ENCODE results near the gene SLIT1. TPM values are rescaled to one million over a fixed set of nuclear protein-coding genes. Genes with fewer than 3 reads are reported as not detected.

SLIT1 gene
- total RNA-seq, 2 donors from 2014 or later = 0.56 to 2.0 TPM

DNA sequence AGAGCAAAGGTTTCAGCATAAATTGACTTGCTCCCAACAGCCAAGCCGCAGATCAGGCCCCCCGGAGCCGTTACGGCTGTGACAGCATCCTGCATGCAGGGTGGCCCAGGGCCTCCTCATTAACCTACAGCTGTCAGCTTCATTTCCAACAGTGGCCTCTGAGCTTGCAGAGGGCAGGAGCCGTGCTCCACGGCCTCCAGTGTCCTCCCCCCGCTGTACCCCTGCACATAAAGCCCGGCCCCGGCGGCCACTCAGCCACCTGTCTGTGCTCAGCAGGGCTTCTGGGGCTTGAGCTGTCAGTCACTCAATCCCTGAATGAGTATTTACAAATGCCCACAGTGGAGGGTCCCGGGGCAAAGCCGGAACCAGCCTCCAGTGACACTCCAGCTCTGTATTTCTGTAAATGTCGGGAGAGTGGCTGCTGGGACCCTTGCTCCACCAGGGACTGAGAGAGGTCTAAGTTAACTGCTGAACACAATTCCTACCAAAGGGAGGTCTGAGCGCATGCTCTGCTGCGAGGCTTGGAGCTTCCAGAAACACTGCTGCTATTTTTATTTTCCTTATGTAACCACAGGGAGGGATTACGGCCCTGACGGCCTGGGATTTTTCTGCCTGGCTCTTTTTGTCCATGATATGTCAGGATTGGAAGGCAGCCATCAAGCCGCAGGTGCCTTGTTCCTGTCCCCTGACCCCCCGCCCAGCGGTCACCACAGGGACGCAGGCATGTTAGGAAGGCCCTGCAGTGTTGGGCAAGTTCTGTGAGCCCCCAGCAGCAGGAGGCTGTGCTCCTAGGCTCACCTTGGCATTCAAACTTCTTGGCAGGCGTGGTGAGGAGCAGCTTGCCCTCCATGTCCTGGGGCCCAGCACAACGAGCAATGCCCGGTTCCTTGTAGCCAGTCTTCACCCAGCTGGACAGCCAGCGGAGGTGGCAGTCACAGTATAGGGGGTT lies 165.0 kb downstream of the SLIT1 start:
- Mint-ChIP-seq H3K27ac (no peak overlapping the region), H3K4me1 (peaks cover 7% of the 10 kb centered on the region), H3K36me3 (ENCODE audit: low read depth) (no peaks in the 10 kb centered on the region), H3K27me3 (no peaks in the 10 kb centered on the region), H3K9me3 (no peaks in the 10 kb centered on the region), H3K4me3 (no peak overlapping the region)
- no peak for ATAC-seq (replicated peaks)

GRCh38 chr10:97019213-97019844 lies 166.4 kb downstream of the SLIT1 start:
- ATAC-seq (replicated peaks) = no peak
- Mint-ChIP-seq H3K27ac (no peak overlapping the region), H3K27me3 (no peaks in the 10 kb centered on the region), H3K9me3 (no peaks in the 10 kb centered on the region), H3K4me1 (peaks cover 7% of the 10 kb centered on the region), H3K36me3 (ENCODE audit: low read depth) (no peaks in the 10 kb centered on the region), H3K4me3 (no peak overlapping the region)

DNA sequence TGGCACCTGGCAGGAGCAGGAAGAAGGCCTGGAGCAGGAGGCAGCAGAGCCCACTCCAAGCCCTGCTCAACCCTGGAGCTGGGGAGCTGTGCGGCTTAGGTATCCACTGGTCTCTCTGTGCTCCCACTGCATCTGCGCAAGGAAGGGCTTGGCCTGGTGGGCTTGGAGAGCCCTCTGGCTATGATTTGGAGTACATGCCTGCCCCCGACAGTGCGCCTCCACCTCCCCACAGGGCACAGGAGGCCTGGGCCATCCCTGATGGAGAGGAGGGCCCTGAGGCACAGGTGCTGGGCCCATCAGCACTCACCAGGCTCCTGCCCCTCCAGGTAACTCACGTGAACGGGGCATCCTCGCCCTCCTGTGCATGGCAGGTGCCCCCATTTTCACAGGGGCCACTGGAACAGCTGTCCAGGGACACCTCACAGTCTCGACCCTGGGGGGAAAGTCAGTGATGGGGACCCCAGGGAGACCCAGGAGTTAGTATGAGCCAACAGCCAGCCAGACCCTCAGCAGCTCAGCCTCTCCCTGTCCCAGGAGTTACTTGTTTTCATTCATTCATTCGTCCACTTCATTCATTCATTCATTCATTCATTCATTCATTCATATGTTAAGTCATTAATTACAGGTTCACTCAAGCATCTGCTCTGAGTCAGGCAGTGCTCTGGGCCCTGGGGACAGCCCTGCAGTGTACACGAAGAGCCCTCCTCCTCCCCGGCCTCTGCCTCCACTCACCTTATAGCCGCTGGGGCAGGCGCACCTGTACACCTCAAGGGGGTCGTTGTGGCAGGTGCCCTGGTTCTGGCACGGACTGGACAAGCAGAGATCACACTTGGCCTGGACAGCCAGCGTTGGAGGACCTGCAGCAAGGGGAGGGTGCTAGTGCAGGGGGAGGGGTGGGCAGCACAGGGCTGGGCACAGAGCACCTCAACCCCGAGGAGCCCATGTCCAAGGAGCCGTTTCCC lies 167.2 kb downstream of the SLIT1 start:
- Mint-ChIP-seq H3K36me3 (ENCODE audit: low read depth) (no peaks in the 10 kb centered on the region), H3K27me3 (no peaks in the 10 kb centered on the region)

GRCh38 chr10:97017474-97017903 lies 168.3 kb downstream of the SLIT1 start:
- Mint-ChIP-seq H3K27me3 (no peaks in the 10 kb centered on the region), H3K36me3 (ENCODE audit: low read depth) (no peaks in the 10 kb centered on the region), H3K4me3 (peak overlapping the region; percentile 34), H3K9me3 (no peaks in the 10 kb centered on the region), H3K27ac (no peak overlapping the region), H3K4me1 (peaks cover 7% of the 10 kb centered on the region)
- no peak for ATAC-seq (replicated peaks)

More for the DNA sequence above, 167.2 kb downstream of the SLIT1 start:
- Mint-ChIP-seq H3K27ac (no peak overlapping the region), H3K4me3 (no peak overlapping the region), H3K9me3 (no peaks in the 10 kb centered on the region), H3K4me1 (peaks cover 7% of the 10 kb centered on the region)
- no peak for ATAC-seq (replicated peaks)

DNA sequence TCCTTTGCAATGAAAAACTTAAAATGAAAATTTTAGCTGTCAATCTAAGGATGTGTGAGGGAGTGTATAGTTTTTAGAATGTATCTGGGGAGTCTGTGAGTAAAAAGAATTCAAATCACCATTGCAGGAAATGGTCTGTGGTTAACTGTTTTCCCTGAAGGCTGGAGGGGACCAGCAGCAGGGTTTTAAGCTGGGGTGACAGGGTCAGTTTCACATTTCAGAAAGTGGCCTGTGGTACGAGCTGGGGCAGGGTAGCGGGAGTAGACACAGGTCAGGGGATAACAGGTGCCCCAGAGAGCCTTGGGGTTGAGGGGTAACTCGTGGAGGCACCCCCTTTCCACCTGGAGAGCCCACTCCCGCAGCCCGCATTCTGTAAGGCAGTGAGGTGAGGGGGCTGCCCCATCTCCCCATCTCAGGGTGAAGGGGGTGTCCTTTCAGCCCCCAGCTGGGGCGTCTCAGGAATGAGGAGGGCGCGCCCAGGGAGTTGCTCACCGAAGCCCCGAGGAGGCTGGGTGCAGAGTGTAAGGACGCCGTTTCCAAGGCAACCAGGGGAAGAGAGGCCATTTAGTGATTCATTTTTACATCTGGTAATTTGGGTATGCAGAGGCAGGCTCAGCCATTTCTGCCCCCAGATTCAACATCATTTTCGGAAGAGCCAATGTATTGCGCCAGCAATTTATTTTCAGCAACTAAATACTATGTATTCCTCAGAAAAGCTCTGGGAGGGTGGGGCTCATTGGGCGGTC lies 168.9 kb downstream of the SLIT1 start:
- H3K4me3 Mint-ChIP-seq = peak overlapping the region; percentile 34
- H3K4me1 Mint-ChIP-seq = peaks cover 7% of the 10 kb centered on the region
- H3K27me3 Mint-ChIP-seq = no peaks in the 10 kb centered on the region
- H3K27ac Mint-ChIP-seq = peak overlapping the region; percentile 48
- ATAC-seq (replicated peaks) = peak; percentile 79
- H3K36me3 Mint-ChIP-seq (ENCODE audit: low read depth) = no peaks in the 10 kb centered on the region
- no peaks in the 10 kb centered on the region for H3K9me3 Mint-ChIP-seq

- H3K4me3 Mint-ChIP-seq = no peak overlapping the region
- H3K36me3 Mint-ChIP-seq (ENCODE audit: low read depth) = no peaks in the 10 kb centered on the region
- H3K4me1 Mint-ChIP-seq = peaks cover 7% of the 10 kb centered on the region
- H3K9me3 Mint-ChIP-seq = no peaks in the 10 kb centered on the region
- no peak overlapping the region for H3K27ac Mint-ChIP-seq
- no peak for ATAC-seq (replicated peaks)
- no peaks in the 10 kb centered on the region for H3K27me3 Mint-ChIP-seq
These were observed 170.5 kb downstream of the SLIT1 start for GRCh38 chr10:97015240-97015639.

DNA sequence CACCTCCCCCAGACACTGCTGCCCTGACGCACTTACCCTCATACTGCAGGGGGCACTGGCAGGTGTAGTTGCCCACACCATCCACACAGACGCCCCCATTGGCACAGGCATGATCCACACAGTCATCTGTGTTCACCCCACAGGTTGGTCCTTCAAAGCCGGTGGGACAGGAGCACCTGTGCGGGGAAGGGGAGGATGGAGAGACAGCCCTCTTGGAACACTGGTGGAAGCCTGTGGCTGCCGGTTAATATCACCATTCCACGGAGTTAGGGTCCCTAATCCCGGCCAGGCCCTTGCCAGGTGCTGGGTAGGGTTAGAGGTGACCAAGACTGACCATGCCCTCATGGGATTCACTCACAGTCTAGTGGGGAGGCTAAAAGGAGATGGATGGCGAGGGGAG lies 171.8 kb downstream of the SLIT1 start:
- H3K27me3 Mint-ChIP-seq = no peaks in the 10 kb centered on the region
- no peaks in the 10 kb centered on the region for H3K36me3 Mint-ChIP-seq (ENCODE audit: low read depth)
- H3K4me3 Mint-ChIP-seq = no peak overlapping the region
- no peak for ATAC-seq (replicated peaks)
- no peaks in the 10 kb centered on the region for H3K9me3 Mint-ChIP-seq
- H3K4me1 Mint-ChIP-seq = peaks cover 7% of the 10 kb centered on the region
- H3K27ac Mint-ChIP-seq = no peak overlapping the region

DNA sequence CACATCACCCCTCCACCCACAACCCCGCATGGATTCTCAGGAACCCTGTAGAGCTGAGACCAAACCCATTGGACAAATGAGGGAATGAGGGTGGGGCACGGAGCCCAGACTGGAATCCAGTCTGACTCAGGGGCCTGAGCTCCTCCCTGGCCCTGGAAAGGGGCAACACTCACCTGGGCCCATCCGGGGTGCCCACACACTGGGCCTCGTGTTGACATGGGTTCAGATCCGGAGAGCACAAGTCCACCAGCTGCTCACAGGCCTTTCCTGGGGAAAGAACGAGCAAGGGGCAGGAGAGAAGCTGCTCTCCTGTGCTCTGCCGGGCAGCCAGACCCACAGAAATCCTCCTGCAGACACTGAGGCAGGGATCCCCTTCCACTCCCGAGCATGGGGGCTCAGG lies 172.2 kb downstream of the SLIT1 start:
- Mint-ChIP-seq H3K4me1 (peaks cover 7% of the 10 kb centered on the region), H3K9me3 (no peaks in the 10 kb centered on the region), H3K27ac (no peak overlapping the region), H3K36me3 (ENCODE audit: low read depth) (no peaks in the 10 kb centered on the region), H3K4me3 (no peak overlapping the region), H3K27me3 (no peaks in the 10 kb centered on the region)
- no peak for ATAC-seq (replicated peaks)

DNA sequence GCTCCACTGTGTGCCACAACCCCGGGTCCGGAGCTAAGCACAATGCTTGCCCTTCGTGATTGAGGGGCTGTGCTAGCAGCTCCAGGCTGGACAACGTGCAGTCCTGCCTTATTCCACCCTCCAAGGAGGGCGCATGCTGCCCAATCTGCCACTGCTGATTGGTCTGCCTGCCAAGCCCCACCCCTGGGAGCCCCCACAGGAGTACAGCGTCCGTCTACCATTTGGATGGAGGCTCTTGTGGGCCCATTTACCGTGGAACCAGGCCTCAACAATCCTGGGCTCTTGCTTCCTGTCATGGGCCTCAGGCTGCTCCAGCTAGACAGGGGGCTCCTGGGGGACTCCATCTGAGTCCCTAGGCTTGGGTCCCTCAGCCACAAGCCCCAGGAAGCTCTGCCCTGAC lies 173.3 kb downstream of the SLIT1 start:
- Mint-ChIP-seq H3K9me3 (peaks cover 3% of the 10 kb centered on the region), H3K36me3 (ENCODE audit: low read depth) (no peaks in the 10 kb centered on the region), H3K4me1 (peaks cover 7% of the 10 kb centered on the region), H3K27ac (no peak overlapping the region), H3K27me3 (no peaks in the 10 kb centered on the region), H3K4me3 (no peak overlapping the region)
- no peak for ATAC-seq (replicated peaks)

- Mint-ChIP-seq H3K4me3 (no peak overlapping the region), H3K27me3 (no peaks in the 10 kb centered on the region), H3K27ac (no peak overlapping the region), H3K4me1 (no peaks in the 10 kb centered on the region), H3K9me3 (peaks cover 12% of the 10 kb centered on the region), H3K36me3 (ENCODE audit: low read depth) (no peaks in the 10 kb centered on the region)
- ATAC-seq (replicated peaks) = no peak
These were observed 174.4 kb downstream of the SLIT1 start for GRCh38 chr10:97011397-97011796.

GRCh38 chr10:97010695-97011206 lies 175.0 kb downstream of the SLIT1 start:
- Mint-ChIP-seq H3K4me3 (no peak overlapping the region), H3K9me3 (peaks cover 14% of the 10 kb centered on the region), H3K4me1 (no peaks in the 10 kb centered on the region), H3K27ac (no peak overlapping the region), H3K27me3 (peaks cover under 1% of the 10 kb centered on the region), H3K36me3 (ENCODE audit: low read depth) (no peaks in the 10 kb centered on the region)
- ATAC-seq (replicated peaks) = peak; percentile 9

DNA sequence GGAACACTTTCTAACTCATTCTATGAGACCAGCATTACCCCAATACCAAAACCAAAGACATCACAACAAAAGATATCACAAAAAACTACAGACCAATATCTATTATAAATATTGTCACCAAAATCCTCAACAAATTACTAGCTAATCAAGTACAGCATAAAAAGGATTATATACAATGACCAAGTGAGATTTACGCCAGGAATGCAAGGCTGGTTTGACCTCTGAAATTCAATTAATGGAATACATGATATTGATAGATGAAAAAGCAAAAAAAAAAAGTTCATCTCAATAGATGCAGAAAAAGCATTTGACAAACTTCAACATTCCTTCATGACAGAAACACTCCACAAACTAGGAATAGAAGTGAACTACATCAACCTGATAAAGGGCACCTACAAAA lies 178.3 kb downstream of the SLIT1 start:
- ATAC-seq (replicated peaks) = no peak
- Mint-ChIP-seq H3K27me3 (peaks cover 4% of the 10 kb centered on the region), H3K9me3 (peaks cover 19% of the 10 kb centered on the region), H3K4me1 (no peaks in the 10 kb centered on the region), H3K27ac (no peak overlapping the region), H3K36me3 (ENCODE audit: low read depth) (no peaks in the 10 kb centered on the region), H3K4me3 (no peak overlapping the region)

GRCh38 chr10:97006364-97006763 lies 179.4 kb downstream of the SLIT1 start:
- peaks cover 4% of the 10 kb centered on the region for H3K27me3 Mint-ChIP-seq
- no peak for ATAC-seq (replicated peaks)
- H3K4me3 Mint-ChIP-seq = no peak overlapping the region
- no peaks in the 10 kb centered on the region for H3K36me3 Mint-ChIP-seq (ENCODE audit: low read depth)
- H3K9me3 Mint-ChIP-seq = peaks cover 19% of the 10 kb centered on the region
- no peaks in the 10 kb centered on the region for H3K4me1 Mint-ChIP-seq
- no peak overlapping the region for H3K27ac Mint-ChIP-seq
